ACC112 (cell line): Measurements from ENCODE around the gene NR6A1.
A peak's percentile ranks its signal among the peaks of the same experiment; 100 is the strongest.

ENCODE experiments used
- H2AFZ ChIP-seq: fragments of 200-600 bp; sonication (generic); one replicate; pipeline ENCODE4 v1.6.0; 2017; ENCODE audit warnings: antibody characterized with exemption, low read length; ENCODE audit not compliant: unreplicated experiment
- H3K27ac ChIP-seq: fragments of 200-600 bp; sonication (generic); 2 replicates; pipeline ENCODE4 v1.5.1; 2014; ENCODE audit warnings: low read depth, mild to moderate bottlenecking, antibody characterized with exemption, low read length, moderate library complexity
- H3K27me3 ChIP-seq: fragments of 200-600 bp; sonication (generic); 2 replicates; pipeline ENCODE4 v1.6.1; 2014; ENCODE audit warnings: mild to moderate bottlenecking, antibody characterized with exemption, low read length, moderate library complexity, mixed read lengths; ENCODE audit not compliant: insufficient read depth
- H3K36me3 ChIP-seq: fragments of 200-600 bp; sonication (generic); 2 replicates; pipeline ENCODE4 v1.6.1; 2016; ENCODE audit warnings: mild to moderate bottlenecking, antibody characterized with exemption, low read length, moderate library complexity, mixed read lengths; ENCODE audit not compliant: insufficient read depth
- H3K4me1 ChIP-seq: fragments of 200-600 bp; sonication (generic); one replicate; pipeline ENCODE4 v1.6.1; 2016; ENCODE audit warnings: low read length, mixed read lengths; ENCODE audit not compliant: insufficient read depth, unreplicated experiment, control insufficient read depth
- H3K4me3 ChIP-seq: fragments of 200-600 bp; sonication (generic); 2 replicates; pipeline ENCODE4 v1.5.1; 2014; ENCODE audit warnings: mild to moderate bottlenecking, low read depth, low read length
- H3K79me2 ChIP-seq: fragments of 200-600 bp; sonication (generic); one replicate; pipeline ENCODE4 v1.6.0; 2016; ENCODE audit warnings: low read length; ENCODE audit not compliant: control insufficient read depth, unreplicated experiment, insufficient read depth

The NR6A1 gene

GRCh38 chr9:124478354-124478753 is 292.8 kb downstream of the NR6A1 start:
- Histone ChIP-seq H3K4me1 (no peaks in the 10 kb centered on the region), H2AFZ (no peak overlapping the region), H3K4me3 (no peak overlapping the region), H3K36me3 (no peaks in the 10 kb centered on the region), H3K79me2 (no peaks in the 10 kb centered on the region), H3K27ac (no peak overlapping the region), H3K27me3 (peaks cover 54% of the 10 kb centered on the region)

- H3K27ac ChIP-seq = no peak overlapping the region
- peak overlapping the region; percentile 40; the same call in 1 of the 2 replicates for H3K4me3 ChIP-seq
- no peaks in the 10 kb centered on the region for H3K4me1 ChIP-seq
- H3K79me2 ChIP-seq = no peaks in the 10 kb centered on the region
- no peak overlapping the region for H2AFZ ChIP-seq
- H3K36me3 ChIP-seq = no peaks in the 10 kb centered on the region
- H3K27me3 ChIP-seq = peaks cover 54% of the 10 kb centered on the region
These were observed 293.3 kb downstream of the NR6A1 start for GRCh38 chr9:124477648-124478285.

DNA sequence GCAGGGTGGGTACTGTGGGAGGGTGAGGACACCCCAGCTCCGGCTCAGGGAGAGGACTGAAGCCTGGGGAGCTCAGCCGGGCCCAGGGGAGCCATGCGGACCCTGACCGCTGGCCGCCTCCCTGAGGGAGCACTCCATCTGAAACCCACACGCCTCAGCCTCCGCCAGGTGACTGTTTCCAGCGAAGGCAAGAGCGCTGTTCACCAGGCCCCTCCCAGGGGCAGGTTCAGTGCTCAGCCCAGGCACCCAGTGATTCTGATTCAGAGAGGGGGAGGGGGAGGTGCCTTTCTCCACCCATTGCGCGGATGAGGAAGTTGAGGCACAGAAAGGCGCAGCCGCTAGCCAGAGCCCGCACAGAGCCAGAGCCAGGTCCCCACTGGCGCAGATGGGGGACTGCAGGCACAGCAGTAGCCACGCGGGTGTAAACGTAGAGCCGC is 293.9 kb downstream of the NR6A1 start:
- no peak overlapping the region for H3K27ac ChIP-seq
- H3K4me3 ChIP-seq = peak overlapping the region; percentile 40; the same call in 1 of the 2 replicates
- H2AFZ ChIP-seq = no peak overlapping the region
- peaks cover 54% of the 10 kb centered on the region for H3K27me3 ChIP-seq
- H3K79me2 ChIP-seq = no peaks in the 10 kb centered on the region
- no peaks in the 10 kb centered on the region for H3K36me3 ChIP-seq
- no peaks in the 10 kb centered on the region for H3K4me1 ChIP-seq

DNA sequence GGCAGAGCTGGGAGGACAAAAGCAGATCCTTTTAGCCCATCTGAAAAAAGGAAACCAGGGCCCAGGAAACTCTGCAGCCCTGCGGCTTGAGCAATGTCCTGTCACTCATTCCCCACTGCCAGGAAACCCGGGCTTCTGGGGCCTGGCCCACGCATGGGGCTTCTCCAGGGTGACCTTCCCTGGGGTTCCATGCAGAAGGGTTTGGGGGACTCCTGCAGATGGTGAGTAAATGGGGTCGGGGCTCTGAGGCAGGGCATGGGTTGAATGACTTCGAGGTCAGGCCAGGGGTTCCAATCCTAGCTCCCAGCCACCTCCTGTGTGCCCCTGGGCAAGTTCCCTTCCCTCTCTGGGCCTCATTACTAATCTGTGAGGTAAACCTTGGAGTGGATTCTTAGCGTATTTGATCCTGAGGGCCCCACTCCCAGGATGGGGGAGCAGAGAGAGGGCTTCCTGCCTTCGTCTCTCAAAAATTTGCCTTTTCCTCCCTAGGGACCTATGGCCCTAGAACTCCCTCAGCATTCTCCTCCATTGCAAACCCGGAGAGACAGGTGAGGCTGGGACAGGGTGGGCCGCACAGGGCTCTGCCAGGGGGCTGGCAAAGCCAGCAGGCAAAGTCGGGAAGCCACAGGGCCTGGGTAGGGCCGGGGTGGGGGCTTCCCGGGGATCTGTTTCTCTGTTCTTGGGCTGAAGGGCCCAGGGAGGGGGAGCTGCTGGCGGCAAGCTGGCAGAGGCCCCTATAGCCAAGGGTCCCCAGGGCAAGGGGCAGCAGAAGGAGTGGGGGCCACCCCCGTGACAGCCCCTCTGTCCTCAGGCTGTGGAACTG is 295.0 kb downstream of the NR6A1 start:
- H3K4me3 ChIP-seq = no peak overlapping the region
- H3K27ac ChIP-seq = no peak overlapping the region
- no peak overlapping the region for H2AFZ ChIP-seq
- no peaks in the 10 kb centered on the region for H3K79me2 ChIP-seq
- H3K36me3 ChIP-seq = no peaks in the 10 kb centered on the region
- no peaks in the 10 kb centered on the region for H3K4me1 ChIP-seq
- peaks cover 48% of the 10 kb centered on the region for H3K27me3 ChIP-seq

- Histone ChIP-seq H3K36me3 (no peaks in the 10 kb centered on the region), H3K4me1 (no peaks in the 10 kb centered on the region), H3K4me3 (no peak overlapping the region), H2AFZ (no peak overlapping the region), H3K79me2 (no peaks in the 10 kb centered on the region), H3K27ac (no peak overlapping the region), H3K27me3 (peaks cover 46% of the 10 kb centered on the region)
These were observed 295.8 kb downstream of the NR6A1 start for GRCh38 chr9:124475158-124475867.

DNA sequence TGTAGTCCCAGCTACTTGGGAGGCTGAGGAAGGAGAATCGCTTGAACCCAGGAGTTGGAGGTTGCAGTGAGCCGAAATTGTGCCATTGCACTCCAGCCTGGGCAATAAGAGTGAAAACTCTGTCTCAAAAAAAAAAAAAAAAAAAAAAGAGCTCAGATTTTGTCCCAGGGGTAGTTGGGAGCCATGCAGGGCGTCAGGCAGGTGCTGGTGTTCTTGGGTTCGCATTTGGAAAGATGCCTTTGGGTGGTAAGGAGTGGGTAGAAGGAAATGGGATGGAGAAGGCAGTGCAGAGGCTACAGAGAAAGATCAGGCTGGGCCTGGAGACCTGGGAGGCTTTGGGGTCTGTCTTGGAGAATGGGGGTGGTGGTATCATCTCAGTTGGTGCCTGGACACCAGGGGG is 297.0 kb downstream of the NR6A1 start:
- no peak overlapping the region for H2AFZ ChIP-seq
- peaks cover 35% of the 10 kb centered on the region for H3K27me3 ChIP-seq
- no peak overlapping the region for H3K4me3 ChIP-seq

DNA sequence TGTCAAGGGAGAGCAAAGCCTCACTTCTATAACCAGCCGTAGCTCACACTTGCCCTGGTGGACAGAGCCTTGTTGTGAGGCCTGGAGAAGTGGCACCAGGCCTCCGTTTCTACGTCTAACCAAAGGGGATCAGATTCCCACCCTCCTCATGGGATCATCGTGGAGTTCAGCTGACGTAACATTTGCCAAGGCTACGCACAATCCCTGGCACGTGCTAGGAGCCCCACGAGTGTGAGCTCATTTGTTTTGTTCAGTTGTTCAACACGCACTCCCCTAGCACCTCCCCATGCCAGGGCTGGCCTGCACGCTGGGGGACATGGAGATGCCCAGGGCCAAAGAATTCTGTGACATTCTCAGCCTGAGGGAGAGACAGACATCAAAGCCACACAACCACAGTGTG is 297.8 kb downstream of the NR6A1 start:
- no peaks in the 10 kb centered on the region for H3K79me2 ChIP-seq
- no peak overlapping the region for H3K27ac ChIP-seq
- no peak overlapping the region for H2AFZ ChIP-seq
- no peak overlapping the region for H3K4me3 ChIP-seq
- peaks cover 27% of the 10 kb centered on the region for H3K27me3 ChIP-seq
- no peaks in the 10 kb centered on the region for H3K4me1 ChIP-seq
- no peaks in the 10 kb centered on the region for H3K36me3 ChIP-seq

More for the DNA sequence above, 297.0 kb downstream of the NR6A1 start:
- no peak overlapping the region for H3K27ac ChIP-seq
- H3K79me2 ChIP-seq = no peaks in the 10 kb centered on the region
- no peaks in the 10 kb centered on the region for H3K4me1 ChIP-seq
- H3K36me3 ChIP-seq = no peaks in the 10 kb centered on the region

GRCh38 chr9:124472770-124473169 is 298.3 kb downstream of the NR6A1 start:
- no peaks in the 10 kb centered on the region for H3K79me2 ChIP-seq
- H3K27me3 ChIP-seq = peaks cover 21% of the 10 kb centered on the region
- no peak overlapping the region for H3K4me3 ChIP-seq
- no peaks in the 10 kb centered on the region for H3K4me1 ChIP-seq
- no peak overlapping the region for H2AFZ ChIP-seq
- no peak overlapping the region for H3K27ac ChIP-seq
- H3K36me3 ChIP-seq = no peaks in the 10 kb centered on the region

DNA sequence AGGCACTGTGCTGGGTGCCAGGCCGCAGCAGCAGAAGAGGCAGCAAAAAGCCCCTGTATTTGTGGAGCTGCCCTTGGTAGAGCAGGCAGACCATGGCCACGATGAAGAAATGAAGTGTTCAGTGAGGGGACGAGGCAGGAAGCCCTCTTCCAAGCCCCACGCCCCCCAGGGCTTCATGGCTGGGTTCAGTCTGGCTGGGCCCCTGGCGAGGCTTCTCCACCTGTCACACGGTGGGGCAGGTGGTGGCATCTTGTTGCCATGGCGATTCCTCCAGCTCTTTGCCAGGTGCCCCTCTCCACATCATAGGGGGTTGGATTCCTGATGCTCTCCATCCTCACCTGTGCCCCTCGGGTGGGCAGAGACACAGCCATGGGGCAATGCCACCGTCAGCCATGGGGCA is 299.4 kb downstream of the NR6A1 start:
- Histone ChIP-seq H3K79me2 (no peaks in the 10 kb centered on the region), H2AFZ (no peak overlapping the region), H3K27ac (no peak overlapping the region), H3K27me3 (peaks cover 12% of the 10 kb centered on the region), H3K4me1 (no peaks in the 10 kb centered on the region), H3K36me3 (no peaks in the 10 kb centered on the region), H3K4me3 (no peak overlapping the region)

DNA sequence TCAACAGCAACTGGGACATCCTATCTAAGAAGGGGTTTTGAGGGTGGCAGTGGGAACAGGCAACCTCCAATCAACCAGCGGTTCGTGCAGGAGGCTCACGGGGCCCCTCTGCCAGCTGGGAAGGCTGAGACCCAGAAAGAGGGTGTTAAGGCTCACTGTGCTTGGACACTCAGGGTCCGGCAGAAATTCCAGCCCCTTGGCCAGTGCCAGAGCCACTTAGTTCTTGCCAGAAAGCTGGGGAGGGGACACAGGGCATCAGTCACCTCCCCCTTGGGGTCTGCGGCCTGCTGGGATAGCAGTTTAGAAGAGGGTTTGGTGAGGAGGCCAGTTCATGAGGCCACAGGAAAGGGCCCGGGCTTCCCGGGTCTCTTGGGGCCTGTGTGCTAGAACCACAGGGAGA is 300.4 kb downstream of the NR6A1 start:
- H3K79me2 ChIP-seq = no peaks in the 10 kb centered on the region
- no peaks in the 10 kb centered on the region for H3K4me1 ChIP-seq
- H3K4me3 ChIP-seq = no peak overlapping the region
- H3K36me3 ChIP-seq = no peaks in the 10 kb centered on the region
- no peak overlapping the region for H3K27ac ChIP-seq
- no peak overlapping the region for H2AFZ ChIP-seq
- H3K27me3 ChIP-seq = peaks cover 3% of the 10 kb centered on the region
